22Rv1 (cell line): Measurements from ENCODE around the gene TLR9.

Experiments
- CTCF ChIP-seq: fragments of 450-650 bp; IDR thresholded peaks from 2 replicates; pipeline ENCODE4 v1.5.1; 2017; ENCODE audit warnings: mild to moderate bottlenecking
- ZFX ChIP-seq: fragments of 450-650 bp; IDR thresholded peaks from 2 replicates; pipeline ENCODE4 v1.6.1; 2017; ENCODE audit warnings: antibody characterized with exemption, borderline replicate concordance

- TF ChIP-seq CTCF (no peak), ZFX (no peak)
Observed at GRCh38 chr3:52172262-52172757, 53.1 kb downstream of the TLR9 start.
